ENCODE data around the gene RPL27A.

- TF ChIP-seq CTCF (conservative IDR thresholded peaks at IDR 0.05) (no peak), EZH2 (IDR thresholded peaks at IDR 0.05; ENCODE audit: low read depth) (no peak)
Observed at GRCh38 chr11:8730697-8731020, 48.1 kb downstream of the RPL27A start.
